GM19239 (cell line): ENCODE results near the gene CAMK1G.
A peak's percentile ranks its signal among the peaks of the same experiment; 100 is the strongest.

Source experiments
- DNase-seq: peaks from one replicate; pipeline ENCODE4 v3.0.0; 2011; ENCODE audit warnings: low spot score; ENCODE audit not compliant: insufficient read length
- FAIRE-seq: peaks from 2 replicates; lab custom pipeline; 2011; peaks lifted over from hg19 to GRCh38; lab: Jason Lieb, UNC

CAMK1G gene

DNA sequence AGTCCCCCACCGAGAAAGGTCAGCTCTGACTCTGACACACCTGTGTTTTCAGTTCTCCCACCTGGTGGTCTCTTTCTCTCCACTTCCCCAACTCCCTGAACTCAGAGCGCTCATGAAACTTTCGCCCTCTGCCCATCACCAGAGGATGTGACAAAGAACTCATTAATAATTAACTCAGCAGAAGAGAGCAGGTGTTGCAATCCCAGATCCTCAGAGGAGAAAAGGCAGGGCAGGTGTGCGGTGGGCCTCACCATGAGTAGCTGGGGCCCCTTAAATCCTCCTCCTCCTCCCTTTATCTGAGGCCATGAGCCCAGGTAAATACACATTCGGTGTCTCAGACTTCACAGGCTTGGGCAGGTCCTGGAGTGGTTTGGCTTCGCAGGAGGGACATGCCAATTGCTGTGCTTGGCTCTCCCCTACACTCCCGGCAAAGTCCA lies 70.4 kb downstream of the CAMK1G start:
- DNase-seq (peak; percentile 40), FAIRE-seq (peak; percentile 93)

DNA sequence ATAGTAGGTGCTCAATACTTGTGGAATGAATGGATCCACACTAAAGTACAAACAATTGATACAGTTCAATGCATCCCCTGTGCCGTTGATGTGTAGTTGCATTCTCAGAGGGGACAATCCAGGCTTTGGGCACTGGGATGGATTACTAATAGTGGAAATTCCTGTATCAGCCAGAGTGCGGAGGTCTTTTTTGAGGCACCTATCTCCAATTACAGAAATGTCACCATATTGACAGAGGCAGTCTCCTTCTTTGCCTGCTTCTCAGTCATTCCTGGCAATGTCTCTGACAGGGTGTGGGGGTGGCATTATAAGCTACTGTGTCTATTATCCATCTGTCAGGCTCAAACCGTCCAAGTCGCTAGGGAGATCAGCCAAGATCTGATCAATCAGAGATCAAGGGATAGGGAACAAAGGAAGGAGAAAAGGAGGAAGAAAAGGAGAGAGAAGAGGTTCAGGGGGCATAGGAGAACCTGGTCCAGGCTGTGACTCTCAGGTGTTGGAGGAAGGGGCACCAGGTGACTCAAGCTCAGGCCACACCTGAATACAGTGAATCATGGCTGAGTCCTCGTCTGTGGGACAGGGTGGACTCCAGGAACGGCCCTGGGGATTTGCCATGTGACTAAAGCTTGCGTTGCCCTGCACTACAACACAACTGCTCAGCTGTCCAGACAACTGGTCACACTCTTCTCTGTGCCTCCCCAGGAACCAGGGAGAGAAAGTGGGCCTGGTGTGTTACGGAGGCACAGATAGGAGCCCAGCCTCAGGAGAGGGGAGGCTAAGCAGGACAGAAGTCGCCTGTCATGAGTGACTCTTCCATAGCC lies 72.1 kb downstream of the CAMK1G start:
- FAIRE-seq (no peak), DNase-seq (no peak)

DNA sequence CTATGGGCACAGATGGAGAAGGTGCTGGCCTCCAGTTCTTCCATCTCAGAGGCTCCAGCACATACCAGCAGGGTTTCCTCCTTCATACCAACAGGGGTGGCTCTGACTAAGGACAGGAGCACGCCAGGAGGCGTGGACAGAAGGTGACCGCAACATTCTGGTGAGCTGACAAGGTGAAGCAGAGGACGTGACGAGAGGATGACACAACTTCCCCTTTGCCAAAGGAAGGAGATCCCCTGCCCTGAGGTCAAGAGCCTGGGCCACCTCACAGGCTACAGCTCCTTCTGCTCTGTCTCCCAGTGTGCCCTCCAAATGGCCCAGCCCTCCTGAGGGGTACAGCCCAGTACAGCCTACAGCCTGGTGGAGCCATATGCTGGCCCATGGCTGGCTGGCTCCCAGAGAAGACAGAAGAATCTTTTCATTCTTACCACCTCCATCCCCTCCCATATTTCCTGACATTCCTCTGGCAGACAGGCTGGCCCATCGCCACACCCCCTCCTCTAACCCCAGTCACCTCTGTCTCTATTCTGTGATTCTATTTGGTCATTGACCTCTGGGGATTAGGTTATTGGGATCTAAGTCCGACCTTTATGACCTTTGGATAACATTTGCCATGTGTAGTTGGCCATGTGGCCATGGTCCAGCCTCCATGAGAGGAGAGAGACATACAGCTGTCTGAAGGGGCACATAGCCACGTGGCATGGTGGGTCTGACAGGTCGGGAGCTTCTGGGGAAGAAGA lies 73.8 kb downstream of the CAMK1G start:
- DNase-seq (no peak), FAIRE-seq (no peak)

DNA sequence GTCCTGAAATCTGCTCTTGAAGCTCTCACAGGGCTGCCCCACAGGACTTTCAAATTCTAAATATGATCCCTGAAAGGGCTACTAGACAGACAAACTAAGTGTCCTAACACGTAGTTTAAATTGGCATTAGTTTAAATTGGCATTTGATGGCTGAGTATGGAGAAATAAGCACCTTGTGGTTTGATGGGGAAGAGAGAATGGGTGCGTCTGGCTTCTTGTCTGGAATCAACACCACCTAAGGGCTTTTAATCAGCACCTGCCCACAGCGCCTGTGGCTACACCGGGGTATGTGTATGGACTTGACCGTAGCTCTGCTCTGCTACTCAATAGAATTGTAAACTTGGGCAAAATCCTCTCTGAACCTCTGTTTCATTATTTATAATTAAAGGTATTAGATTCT lies 74.4 kb downstream of the CAMK1G start:
- DNase-seq (no peak), FAIRE-seq (no peak)

- no peak for DNase-seq
- FAIRE-seq: peak; percentile 89
These were observed 76.4 kb downstream of the CAMK1G start for GRCh38 chr1:209659909-209660308.

GRCh38 chr1:209661071-209661470 lies 77.6 kb downstream of the CAMK1G start:
- FAIRE-seq: no peak
- DNase-seq: no peak

GRCh38 chr1:209662879-209663327 lies 79.4 kb downstream of the CAMK1G start:
- FAIRE-seq (no peak), DNase-seq (no peak)
